Skin of body (tissue), 2 donors: ENCODE measurements around the gene DHH. TPM values are rescaled to one million over a fixed set of nuclear protein-coding genes. Genes with fewer than 3 reads are reported as not detected.
"Not testable (repeated sequence)": the region's sequence is repeated elsewhere in the genome, so short reads cannot be mapped to it uniquely, and the experiment has no call there.

Experiments
- DNase-seq: peaks from one replicate; lab custom pipeline; 2025; lab: John Stamatoyannopoulos, UW
- total RNA-seq: library from RNA; depleted of rRNA; stranded (reverse); fragments of >200 nt; gene quantifications from one replicate; pipeline ENCODE4 v1.2.3, GENCODE V29; 2014

DHH gene
- total RNA-seq, 1 donor from 2014 or later, result 1.2 TPM

- no peak for DNase-seq
These were observed 23.6 kb downstream of the DHH start for GRCh38 chr12:49070971-49071370.

- DNase-seq, result peak; percentile 93
These were observed 24.9 kb downstream of the DHH start, which contains the start of gene RHEBL1 for GRCh38 chr12:49069507-49070346. RHEBL1 (minus strand) TSS chr12:49069979; CDS start chr12:49069785, 194 bp downstream.

- DNase-seq, result no peak
These were observed 25.6 kb downstream of the DHH start for GRCh38 chr12:49068879-49069506.

GRCh38 chr12:49066120-49066519 lies 28.5 kb downstream of the DHH start:
- DNase-seq, result no peak

- DNase-seq, result no peak
These were observed 29.8 kb downstream of the DHH start for GRCh38 chr12:49064767-49065152.

GRCh38 chr12:49061916-49062315 lies 32.7 kb downstream of the DHH start:
- not testable (repeated sequence) for DNase-seq

- no peak for DNase-seq
These were observed 33.4 kb downstream of the DHH start for GRCh38 chr12:49061157-49061650.

- DNase-seq, result peak; percentile 89
These were observed 34.1 kb downstream of the DHH start, which contains the start of gene KMT2D for GRCh38 chr12:49060237-49061156. KMT2D (minus strand) TSS chr12:49060794; CDS start chr12:49055324, 5,470 bp downstream.

GRCh38 chr12:49059299-49060171 lies 35.1 kb downstream of the DHH start:
- DNase-seq, result no peak

GRCh38 chr12:49059045-49059298 lies 35.6 kb downstream of the DHH start:
- no peak for DNase-seq

- no peak for DNase-seq
These were observed 36.1 kb downstream of the DHH start for GRCh38 chr12:49058366-49059044.

- DNase-seq, result no peak
These were observed 36.7 kb downstream of the DHH start for GRCh38 chr12:49057888-49058287.

- peak; percentile 50 for DNase-seq
These were observed 38.4 kb downstream of the DHH start for GRCh38 chr12:49055978-49056754.

GRCh38 chr12:49055092-49055491 lies 39.5 kb downstream of the DHH start:
- no peak for DNase-seq

- DNase-seq, result no peak
These were observed 40.1 kb downstream of the DHH start for GRCh38 chr12:49054524-49054923.

GRCh38 chr12:49054096-49054495 lies 40.5 kb downstream of the DHH start:
- no peak for DNase-seq

- DNase-seq, result no peak
These were observed 42.0 kb downstream of the DHH start for GRCh38 chr12:49052451-49053208.

- no peak for DNase-seq
These were observed 42.7 kb downstream of the DHH start for GRCh38 chr12:49051777-49052438.
